Measurements from ENCODE around the gene HOGA1.

HOGA1 gene

GRCh38 chr10:97578171-97578844 is 5.9 kb upstream of the HOGA1 start:
- no peak for DNase-seq (ENCODE audit: low read depth in 2 of 2)

GRCh38 chr10:97580421-97581367 is 3.5 kb upstream of the HOGA1 start:
- no peak for DNase-seq (ENCODE audit: low read depth in 2 of 2)

GRCh38 chr10:97582169-97582568 is 2.0 kb upstream of the HOGA1 start:
- no peak for DNase-seq (ENCODE audit: low read depth in 2 of 2)

GRCh38 chr10:97583476-97583875 is 713 bp upstream of the HOGA1 start:
- no peak for DNase-seq (ENCODE audit: low read depth in 2 of 2)

GRCh38 chr10:97584798-97585438 is 729 bp downstream of the HOGA1 start:
- DNase-seq (ENCODE audit: low read depth in 2 of 2) = no peak

GRCh38 chr10:97585439-97585811 is 1.2 kb downstream of the HOGA1 start:
- no peak for DNase-seq (ENCODE audit: low read depth in 2 of 2)

- no peak for DNase-seq (ENCODE audit: low read depth in 2 of 2)
Measured at GRCh38 chr10:97587183-97587582, 3.0 kb downstream of the HOGA1 start.

GRCh38 chr10:97589479-97589878 is 5.3 kb downstream of the HOGA1 start, which contains the start of gene C10orf62:
TSS of gene C10orf62 (plus strand) at chr10:97589721. CDS start at chr10:97589898, 177 bp downstream.
- no peak for DNase-seq (ENCODE audit: low read depth in 2 of 2)

GRCh38 chr10:97590082-97590747 is 6.0 kb downstream of the HOGA1 start:
- DNase-seq (ENCODE audit: low read depth in 2 of 2) = peak in 1 of 2 donors; percentile 4

GRCh38 chr10:97590748-97591495 is 6.7 kb downstream of the HOGA1 start:
- no peak for DNase-seq (ENCODE audit: low read depth in 2 of 2)

GRCh38 chr10:97593421-97593820 is 9.2 kb downstream of the HOGA1 start:
- DNase-seq (ENCODE audit: low read depth in 2 of 2) = no peak

GRCh38 chr10:97596101-97597082 is 12.2 kb downstream of the HOGA1 start:
- DNase-seq (ENCODE audit: low read depth in 2 of 2) = no peak

- no peak for DNase-seq (ENCODE audit: low read depth in 2 of 2)
Measured at GRCh38 chr10:97597778-97598177, 13.6 kb downstream of the HOGA1 start.

- no peak for DNase-seq (ENCODE audit: low read depth in 2 of 2)
Measured at GRCh38 chr10:97598407-97599271, 14.4 kb downstream of the HOGA1 start.

GRCh38 chr10:97599272-97599619 is 15.1 kb downstream of the HOGA1 start:
- DNase-seq (ENCODE audit: low read depth in 2 of 2) = no peak

GRCh38 chr10:97600616-97601015 is 16.4 kb downstream of the HOGA1 start:
- DNase-seq (ENCODE audit: low read depth in 2 of 2) = no peak

GRCh38 chr10:97601268-97602215 is 17.4 kb downstream of the HOGA1 start:
- no peak for DNase-seq (ENCODE audit: low read depth in 2 of 2)

GRCh38 chr10:97607095-97607636 is 23.0 kb downstream of the HOGA1 start:
- no peak for DNase-seq (ENCODE audit: low read depth in 2 of 2)

Data from stimulated activated CD8-positive, alpha-beta memory T cell treated with anti-CD3 and anti-CD28 coated beads, Interleukin-15, amount 100 ng/mL, for 48 hours (primary cell).